GM18507 (cell line): ENCODE data around the gene DGKB.

Experiments
- DNase-seq: peaks from one replicate; pipeline ENCODE4 v3.0.0; 2011; ENCODE audit warnings: low read depth; ENCODE audit not compliant: insufficient read length; ENCODE audit errors: extremely low spot score
- FAIRE-seq: peaks from 2 replicates; lab custom pipeline; 2011; peaks lifted over from hg19 to GRCh38; lab: Jason Lieb, UNC

The DGKB gene

GRCh38 chr7:14628516-14628915 lies 274.0 kb downstream of the DGKB start:
- FAIRE-seq (no peak), DNase-seq (no peak)

GRCh38 chr7:14626076-14626475 lies 276.5 kb downstream of the DGKB start:
- DNase-seq (no peak), FAIRE-seq (no peak)

- FAIRE-seq, result no peak
- no peak for DNase-seq
These were observed 280.0 kb downstream of the DGKB start for GRCh38 chr7:14622559-14622958.

GRCh38 chr7:14606101-14606500 lies 296.4 kb downstream of the DGKB start:
- FAIRE-seq, result no peak
- DNase-seq, result no peak

- no peak for FAIRE-seq
- DNase-seq, result no peak
These were observed 297.9 kb downstream of the DGKB start for GRCh38 chr7:14604606-14605005.

- DNase-seq, result no peak
- no peak for FAIRE-seq
These were observed 299.7 kb downstream of the DGKB start for GRCh38 chr7:14602851-14603250.

GRCh38 chr7:14600766-14601367 lies 301.7 kb downstream of the DGKB start:
- FAIRE-seq (no peak), DNase-seq (no peak)

- FAIRE-seq (no peak), DNase-seq (no peak)
These were observed 303.6 kb downstream of the DGKB start for GRCh38 chr7:14598978-14599377.

GRCh38 chr7:14596421-14596820 lies 306.1 kb downstream of the DGKB start:
- FAIRE-seq (no peak), DNase-seq (no peak)

GRCh38 chr7:14590206-14590605 lies 312.3 kb downstream of the DGKB start:
- FAIRE-seq, result no peak
- no peak for DNase-seq

GRCh38 chr7:14585232-14585631 lies 317.3 kb downstream of the DGKB start:
- DNase-seq (no peak), FAIRE-seq (no peak)

- FAIRE-seq, result no peak
- no peak for DNase-seq
These were observed 319.0 kb downstream of the DGKB start for GRCh38 chr7:14583518-14583917.

- DNase-seq, result no peak
- FAIRE-seq, result no peak
These were observed 320.5 kb downstream of the DGKB start for GRCh38 chr7:14582010-14582409.

GRCh38 chr7:14579971-14580370 lies 322.6 kb downstream of the DGKB start:
- DNase-seq, result no peak
- no peak for FAIRE-seq

- DNase-seq (no peak), FAIRE-seq (no peak)
These were observed 326.0 kb downstream of the DGKB start for GRCh38 chr7:14576578-14576977.

- FAIRE-seq (no peak), DNase-seq (no peak)
These were observed 331.6 kb downstream of the DGKB start for GRCh38 chr7:14570750-14571607.

- DNase-seq (no peak), FAIRE-seq (no peak)
These were observed 350.5 kb downstream of the DGKB start for GRCh38 chr7:14552060-14552459.

GRCh38 chr7:14551310-14551709 lies 351.2 kb downstream of the DGKB start:
- DNase-seq, result no peak
- FAIRE-seq, result no peak

- DNase-seq (no peak), FAIRE-seq (no peak)
These were observed 359.9 kb downstream of the DGKB start for GRCh38 chr7:14542624-14543023.

GRCh38 chr7:14521183-14521582 lies 381.4 kb downstream of the DGKB start:
- FAIRE-seq, result no peak
- DNase-seq, result no peak

GRCh38 chr7:14510268-14510667 lies 392.3 kb downstream of the DGKB start:
- FAIRE-seq (no peak), DNase-seq (no peak)
